K562 (cell line): ENCODE data around the gene CNTN4.

Experiments used
- POLR2A ChIP-seq: fragments of 450-650 bp; conservative IDR thresholded peaks from 2 replicates; pipeline ENCODE4 v1.6.1; 2016
- POLR2AphosphoS5 ChIP-seq: IDR thresholded peaks from 2 replicates; pipeline ENCODE4 v1.6.1; 2011; ENCODE audit warnings: mild to moderate bottlenecking, low read depth, low read length, moderate library complexity; ENCODE audit not compliant: control insufficient read depth, insufficient read depth
- ZBTB49 ChIP-seq: sonication (generic); formaldehyde crosslinking; IDR thresholded peaks from 2 replicates; pipeline ENCODE4 v1.8.0; 2022; ENCODE audit warnings: missing genetic modification reagents, mild to moderate bottlenecking, borderline replicate concordance
- ZNF24 ChIP-seq: fragments of 450-650 bp; IDR thresholded peaks from 2 replicates; pipeline ENCODE4 v1.6.1; 2016

- TF ChIP-seq ZBTB49 (CRISPR knock-in tag) = no peak
- TF ChIP-seq POLR2A = no peak
- no peak for TF ChIP-seq ZNF24
- TF ChIP-seq POLR2AphosphoS5 = no peak
Measured at GRCh38 chr3:2643606-2644005, 544.9 kb downstream of the CNTN4 start.
